Uterus (tissue), 4 donors: ENCODE measurements around the gene SULF2. TPM values are rescaled to one million over a fixed set of nuclear protein-coding genes. Genes with fewer than 3 reads are reported as not detected.

Source experiments
- DNase-seq, 2 donors: peaks; one replicate each; pipeline ENCODE4 v3.0.0-alpha.2; 2019 to 2020
- H3K27ac ChIP-seq, 2 donors: fragments of 200-600 bp; sonication (generic); 1 replicate in 1 of 2; 2 replicates in 1 of 2; pipeline ENCODE4 v1.5.1; 2016 to 2018
- H3K27me3 ChIP-seq, 2 donors: fragments of 200-600 bp; sonication (generic); one replicate each; pipeline ENCODE4 v1.5.1; 2018 to 2019; ENCODE audit warnings: control low read depth in 1 of 2
- H3K36me3 ChIP-seq, 2 donors: fragments of 200-600 bp; sonication (generic); one replicate each; pipeline ENCODE4 v1.5.1; 2019; ENCODE audit warnings: control low read depth in 1 of 2
- H3K4me1 ChIP-seq, 2 donors: fragments of 200-600 bp; sonication (generic); one replicate each; pipeline ENCODE4 v1.5.1; 2018 to 2019; ENCODE audit warnings: control low read depth in 1 of 2
- H3K4me3 ChIP-seq, 2 donors: fragments of 200-600 bp; sonication (generic); 1 replicate in 1 of 2; 2 replicates in 1 of 2; pipeline ENCODE4 v1.5.1; 2018 to 2019; ENCODE audit warnings: mild to moderate bottlenecking in 1 of 2
- H3K9me3 ChIP-seq, 2 donors: fragments of 200-600 bp; sonication (generic); one replicate each; pipeline ENCODE4 v1.5.1; 2019; ENCODE audit warnings: control low read depth in 1 of 2
- POLR2A ChIP-seq, 2 donors: fragments of 450-650 bp; IDR thresholded peaks; one replicate each; pipeline ENCODE4 v1.6.1; 2016; ENCODE audit warnings: antibody characterized with exemption in 2 of 2, mild to moderate bottlenecking in 1 of 2, moderate library complexity in 1 of 2
- intact Hi-C: fragments of 100-400 bp; cut with DNase I; formaldehyde crosslinking; loops from one replicate; pipeline ENCODE4 v1.15.1; 2023; ENCODE audit warnings: low total_unique reads
- total RNA-seq, 4 donors: library from RNA; depleted of rRNA in 3 of 4; stranded (reverse); fragments of >200 nt in 3 of 4; gene quantifications; one replicate each; pipeline versions ENCODE4 v1.1.0 to v1.2.4, GENCODE V29; 2014 to 2023
- TF ChIP-seq, protein P1 (sequence below), 4 experiments: fragments of 200-600 bp in 2 of 4; fragments of 450-650 bp in 2 of 4; sonication (generic) in 2 of 4; IDR thresholded peaks; one replicate each; pipeline ENCODE4 v1.5.1; 2016 to 2019; ENCODE audit warnings: antibody characterized with exemption in 4 of 4, mild to moderate bottlenecking in 2 of 4, moderate library complexity in 1 of 4
- donor health status: DM: yes; HTN: yes; CAD: no.

The SULF2 gene
- total RNA-seq, 4 donors from 2014 or later: 95.9 to 558 (median 213) TPM

DNA sequence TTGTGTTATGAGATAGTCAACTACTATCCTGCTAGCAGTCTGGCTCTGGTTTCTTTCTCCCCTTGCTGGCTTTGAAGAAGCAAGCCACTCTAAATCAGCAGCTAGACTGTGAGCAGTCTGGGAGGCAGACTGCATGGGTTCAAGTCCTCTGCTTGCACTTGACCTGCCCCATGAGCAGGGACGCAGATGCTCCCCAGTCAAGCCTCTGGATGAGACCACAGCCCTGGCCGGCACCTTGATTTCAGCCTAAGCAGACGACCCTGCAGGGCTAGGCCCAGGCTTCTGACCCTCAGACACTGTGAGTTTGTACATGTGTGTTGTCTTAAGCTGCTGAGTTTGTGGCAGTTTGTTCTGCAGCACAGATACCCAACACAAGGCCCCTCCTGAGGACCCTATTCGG is 105.8 kb downstream of the SULF2 start:
- Histone ChIP-seq H3K4me3 (no peak overlapping the region), H3K9me3 (no peaks in the 10 kb centered on the region), H3K27me3 (no peaks in the 10 kb centered on the region), H3K36me3 (no peaks in the 10 kb centered on the region), H3K27ac (no peak overlapping the region), H3K4me1 (peaks cover 3 to 13% of the 10 kb centered on the region in 2 donors)
- DNase-seq: no peak
- TF ChIP-seq, protein P1, sequence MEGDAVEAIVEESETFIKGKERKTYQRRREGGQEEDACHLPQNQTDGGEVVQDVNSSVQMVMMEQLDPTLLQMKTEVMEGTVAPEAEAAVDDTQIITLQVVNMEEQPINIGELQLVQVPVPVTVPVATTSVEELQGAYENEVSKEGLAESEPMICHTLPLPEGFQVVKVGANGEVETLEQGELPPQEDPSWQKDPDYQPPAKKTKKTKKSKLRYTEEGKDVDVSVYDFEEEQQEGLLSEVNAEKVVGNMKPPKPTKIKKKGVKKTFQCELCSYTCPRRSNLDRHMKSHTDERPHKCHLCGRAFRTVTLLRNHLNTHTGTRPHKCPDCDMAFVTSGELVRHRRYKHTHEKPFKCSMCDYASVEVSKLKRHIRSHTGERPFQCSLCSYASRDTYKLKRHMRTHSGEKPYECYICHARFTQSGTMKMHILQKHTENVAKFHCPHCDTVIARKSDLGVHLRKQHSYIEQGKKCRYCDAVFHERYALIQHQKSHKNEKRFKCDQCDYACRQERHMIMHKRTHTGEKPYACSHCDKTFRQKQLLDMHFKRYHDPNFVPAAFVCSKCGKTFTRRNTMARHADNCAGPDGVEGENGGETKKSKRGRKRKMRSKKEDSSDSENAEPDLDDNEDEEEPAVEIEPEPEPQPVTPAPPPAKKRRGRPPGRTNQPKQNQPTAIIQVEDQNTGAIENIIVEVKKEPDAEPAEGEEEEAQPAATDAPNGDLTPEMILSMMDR (IDR thresholded peaks at IDR 0.05): no peak
- TF ChIP-seq POLR2A (IDR thresholded peaks at IDR 0.05): no peak
- intact Hi-C loops: loop anchor here (5.0 to 10.0 kb wide), 2 partner anchors 105 to 943 kb away; partner anchors contain the start of gene SULF2

DNA sequence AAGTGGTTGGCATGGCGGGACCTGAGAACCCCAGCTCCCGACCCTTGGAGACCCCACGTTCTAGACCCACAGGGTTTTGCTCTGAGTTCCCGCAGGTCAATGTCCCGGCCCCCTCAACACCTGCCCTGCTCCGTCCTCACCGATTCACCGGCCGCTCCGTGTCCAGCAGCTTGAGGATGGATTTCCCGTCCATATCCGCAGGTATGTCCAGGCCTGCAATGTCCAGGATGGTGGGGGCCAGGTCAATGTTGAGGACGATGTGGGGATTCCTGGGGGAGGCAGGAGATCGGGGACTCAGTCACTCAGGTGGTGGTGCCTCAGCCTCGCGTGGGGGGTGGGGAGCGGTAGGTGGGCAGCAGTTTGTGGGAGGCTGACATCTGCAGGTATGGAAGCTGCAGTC is 106.7 kb downstream of the SULF2 start:
- DNase-seq: no peak
- intact Hi-C loops: loop anchor here (5.0 to 10.0 kb wide), 2 partner anchors 106 to 944 kb away; partner anchors contain the start of gene SULF2

DNA sequence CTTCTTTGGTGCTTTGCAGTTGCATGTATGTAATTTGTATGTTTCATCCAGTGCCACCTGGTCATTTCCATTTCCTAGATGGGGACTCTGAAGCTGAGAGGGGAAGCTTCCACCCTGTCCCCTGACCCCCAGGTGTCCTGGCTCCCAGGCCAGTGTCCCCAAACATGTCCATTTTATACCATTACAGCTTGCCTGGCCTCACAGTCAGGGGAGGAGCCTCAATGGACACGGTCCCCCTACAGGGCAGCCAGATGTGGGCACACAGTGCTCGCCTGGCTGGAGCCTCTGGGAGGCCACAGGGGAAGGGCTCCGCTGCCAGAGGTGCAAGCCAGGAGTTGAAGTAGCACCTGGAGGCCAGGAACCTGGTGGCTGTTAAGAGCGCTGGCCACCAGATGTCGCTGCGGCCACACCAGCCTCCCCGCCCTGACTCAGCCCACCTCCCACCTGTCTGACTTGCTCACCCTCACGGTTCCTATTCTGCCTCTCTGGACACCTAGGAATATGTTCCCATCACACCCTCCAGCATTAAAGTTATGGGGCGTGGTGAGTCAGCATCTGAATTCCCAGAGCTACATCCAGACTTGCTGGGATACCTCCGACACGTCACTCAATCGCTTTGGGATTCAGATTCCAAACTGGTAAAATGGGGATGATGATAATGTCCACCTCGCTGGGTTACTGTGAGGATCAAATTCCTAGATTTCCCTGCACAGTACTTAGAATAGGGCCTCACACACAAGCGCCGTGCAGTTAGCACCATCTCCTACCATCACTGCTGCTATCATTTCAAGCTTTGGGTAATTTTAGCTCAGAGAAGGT is 107.4 kb downstream of the SULF2 start:
- H3K9me3 ChIP-seq: no peaks in the 10 kb centered on the region
- H3K4me1 ChIP-seq: peaks cover 2 to 12% of the 10 kb centered on the region in 2 donors
- no peak for TF ChIP-seq POLR2A (IDR thresholded peaks at IDR 0.05)
- TF ChIP-seq, protein P1 (IDR thresholded peaks at IDR 0.05): peak; percentile 69 to 83 (median 76)
- intact Hi-C loops: loop anchor here (5.0 to 10.0 kb wide), 2 partner anchors 107 to 944 kb away; partner anchors contain the start of gene SULF2
- no peak overlapping the region for H3K4me3 ChIP-seq
- no peak overlapping the region for H3K27ac ChIP-seq
- H3K27me3 ChIP-seq: no peaks in the 10 kb centered on the region
- no peaks in the 10 kb centered on the region for H3K36me3 ChIP-seq
- DNase-seq: peak; percentile 47 to 59

More for the DNA sequence above, 106.7 kb downstream of the SULF2 start:
- TF ChIP-seq, protein P1 (IDR thresholded peaks at IDR 0.05): no peak
- no peak for TF ChIP-seq POLR2A (IDR thresholded peaks at IDR 0.05)
- no peaks in the 10 kb centered on the region for H3K36me3 ChIP-seq
- H3K27ac ChIP-seq: no peak overlapping the region
- H3K27me3 ChIP-seq: no peaks in the 10 kb centered on the region
- peaks cover 3 to 13% of the 10 kb centered on the region in 2 donors for H3K4me1 ChIP-seq
- no peak overlapping the region for H3K4me3 ChIP-seq
- no peaks in the 10 kb centered on the region for H3K9me3 ChIP-seq

DNA sequence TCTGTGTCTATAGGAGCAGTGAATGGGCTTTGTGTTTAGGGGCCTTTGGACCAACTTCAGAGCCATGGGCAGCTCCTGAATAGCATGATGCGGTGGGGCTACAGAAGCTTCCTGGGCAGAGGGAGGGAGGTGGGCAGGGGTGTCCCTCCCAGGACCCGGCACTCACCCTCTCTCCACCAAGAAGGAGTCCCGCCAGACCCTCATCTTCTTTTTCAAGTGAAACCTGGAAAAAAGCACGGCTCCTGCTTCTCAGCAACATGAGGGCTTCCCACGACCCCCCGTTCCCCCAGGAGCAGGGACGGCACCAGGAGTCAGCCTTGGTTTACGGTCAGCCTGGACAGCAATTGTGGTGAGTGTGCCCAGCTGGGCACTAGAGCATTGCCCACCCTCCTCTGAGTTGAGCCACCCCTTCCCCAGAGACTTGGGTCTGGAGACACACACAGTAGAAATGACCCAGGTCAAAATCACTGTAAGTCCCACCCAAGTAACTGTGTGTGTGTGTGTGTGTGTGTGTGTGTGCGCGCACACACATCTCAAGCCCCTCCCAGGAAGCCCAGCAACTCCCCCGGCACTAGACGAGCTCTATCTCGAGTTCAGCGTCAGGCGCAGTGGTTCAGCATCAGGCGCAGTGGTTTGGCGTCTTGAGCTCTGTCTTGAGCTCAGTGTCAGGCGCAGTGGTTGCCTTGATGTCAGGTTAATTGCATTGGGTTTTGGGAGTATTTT is 108.2 kb downstream of the SULF2 start:
- H3K9me3 ChIP-seq: no peaks in the 10 kb centered on the region
- no peak for DNase-seq
- no peaks in the 10 kb centered on the region for H3K27me3 ChIP-seq
- H3K4me3 ChIP-seq: no peak overlapping the region
- no peak for TF ChIP-seq POLR2A (IDR thresholded peaks at IDR 0.05)
- TF ChIP-seq, protein P1 (IDR thresholded peaks at IDR 0.05): no peak
- no peaks in the 10 kb centered on the region for H3K36me3 ChIP-seq
- intact Hi-C loops: loop anchor here (5.0 to 10.0 kb wide), 2 partner anchors 108 to 945 kb away; partner anchors contain the start of gene SULF2
- H3K4me1 ChIP-seq: peaks cover 0 to 5% of the 10 kb centered on the region in 2 donors
- no peak overlapping the region for H3K27ac ChIP-seq
